Heart right ventricle (tissue), 16 donors: Measurements from ENCODE around the gene CTNND2. TPM values are rescaled to one million over a fixed set of nuclear protein-coding genes. Genes with fewer than 3 reads are reported as not detected.

ENCODE experiments used
- ATAC-seq, 8 donors: fragments of 200-7000 bp; cut with Tn5 transposase; one replicate each; pipeline ENCODE4 v1.9.1; 2020; ENCODE audit warnings: mild to moderate bottlenecking in 8 of 8, moderate library complexity in 8 of 8, moderate number of reproducible peaks in 1 of 8
- DNase-seq, 2 donors: peaks; one replicate each; pipeline ENCODE4 v3.0.0-alpha.2; 2020
- H3K27ac ChIP-seq, 10 donors: fragments of 200-600 bp; sonication (generic) in 2 of 10; one replicate each; pipeline versions ENCODE4 v1.5.0 to v1.8.0; 2020 to 2022; ENCODE audit warnings: mild to moderate bottlenecking in 3 of 10
- H3K27me3 ChIP-seq, 7 donors: fragments of 200-600 bp; one replicate each; pipeline ENCODE4 v1.8.0; 2021 to 2022; ENCODE audit warnings: mild to moderate bottlenecking in 2 of 7
- H3K36me3 ChIP-seq, 9 donors: fragments of 200-600 bp; sonication (generic) in 1 of 9; one replicate each; pipeline versions ENCODE4 v1.5.0 to v1.8.0; 2020 to 2022; ENCODE audit warnings: mild to moderate bottlenecking in 2 of 9
- H3K4me1 ChIP-seq, 9 donors: fragments of 200-600 bp; sonication (generic) in 1 of 9; one replicate each; pipeline versions ENCODE4 v1.5.0 to v1.8.0; 2020 to 2022; ENCODE audit warnings: mild to moderate bottlenecking in 4 of 9
- H3K4me3 ChIP-seq, 10 donors: fragments of 200-600 bp; sonication (generic) in 2 of 10; one replicate each; pipeline versions ENCODE4 v1.5.0 to v1.8.0; 2020 to 2022; ENCODE audit warnings: mild to moderate bottlenecking in 7 of 10, moderate library complexity in 2 of 10
- H3K9me3 ChIP-seq, 11 donors: fragments of 200-600 bp in 10 of 11; sonication (generic) in 2 of 11; one replicate each; pipeline versions ENCODE4 v1.5.0 to v1.8.0; 2013 to 2022; ENCODE audit warnings: mild to moderate bottlenecking in 2 of 11, control low read depth in 1 of 11, moderate library complexity in 1 of 11
- WGBS, 2 donors: extraction: QIAGEN DNeasy Blood & Tissue Kit; methylation state at CpG; one replicate each; pipeline ENCODE4 v1.1.7; 2013; ENCODE audit warnings: inconsistent platforms in 1 of 2; 5-methylcytosine and 5-hydroxymethylcytosine counted together
- intact Hi-C, 10 donors: fragments of 100-400 bp; cut with DNase I; formaldehyde crosslinking; loops; one replicate each; pipeline versions ENCODE4 v1.11.1 to v1.14.2; 2022
- polyA plus RNA-seq, 2 donors: library from polyadenylated mRNA; stranded (reverse); fragments of 200-250 nt; gene quantifications; one replicate each; pipeline ENCODE4 v1.2.3, GENCODE V29; 2013
- total RNA-seq, 10 donors: library from RNA; stranded (reverse); fragmentation: NEBNext Ultra II Directional in 3 of 10; extraction: Animal tissue kit (Norgen Biotek cat#: 25700) in 3 of 10; gene quantifications; one replicate each; pipeline versions ENCODE4 v1.2.1 to v1.2.4, GENCODE V29; 2021 to 2023
- TF ChIP-seq, protein P1 (sequence below), 9 donors: fragments of 200-600 bp; sonication (generic) in 2 of 9; IDR thresholded peaks; one replicate each; pipeline versions ENCODE4 v1.5.0 to v1.8.0; 2021 to 2022; ENCODE audit warnings: antibody characterized with exemption in 9 of 9, mild to moderate bottlenecking in 5 of 9, moderate library complexity in 1 of 9
- donor health status: Arrhythmogenic right ventricular cardiomyopathy.
- donor health status: ischemic (EF 13 %, LVEDD 7.1; RV severe dilation, severe dysfunction).
- donor health status: healthy with polysubstance abuse.
- donor health status: DM: no; HTN: yes; CAD: no.
- donor health status: DM: no; HTN: no; CAD: no.
- donor health status: ischemic (EF 25% LVEDD 6.9; RV normal size, moderate dysfunction).
- donor health status: ischemic (EF 25% LVEDD 5.7; RV mildly dilated, moderate dysfunction).
- donor health status: healthy.
- donor health status: DM: yes; HTN: yes; CAD: no.
- donor health status: Ischemic cardiomyopathy.
- donor health status: ischemic (EF 35%, LVEDD 5.7; RV mildly dilated, moderate dysfunction).
- donor health status: nonischemic (EF 11% LVEDD 7.7; RV severe dilation, severe dysfunction).
- donor health status: DM: yes; HTN: yes; CAD: no.
- donor health status: PGD.
- donor health status: ischemic (EF 29% LVEDD 5.4; RV normal size, mild dysfunction).
- donor health status: nonischemic (EF 23%, LVEDD 6.1; RV moderate dilation, normal function).

Gene CTNND2
- total and polyA plus RNA-seq, 12 donors, result 1.1 to 29.6 (median 9.9) TPM

DNA sequence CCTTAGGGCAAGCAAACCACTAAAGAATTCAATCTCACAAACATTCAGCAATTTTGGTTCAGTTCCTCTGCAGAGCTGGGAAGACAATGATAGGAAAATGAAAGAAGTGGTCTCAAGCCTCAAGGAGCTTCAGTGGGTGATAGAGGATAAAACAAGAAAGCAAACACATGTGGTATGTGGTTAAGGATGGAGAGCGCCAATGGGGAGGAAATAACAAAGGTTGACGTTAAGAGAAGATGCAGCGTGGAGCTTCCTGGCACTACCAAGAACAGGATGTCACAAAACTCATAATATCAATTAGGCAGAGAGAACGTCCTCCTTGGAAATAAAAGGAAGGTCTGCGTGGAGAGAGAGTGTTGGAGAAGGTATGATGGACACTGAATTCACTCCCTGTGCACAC is 731.8 kb downstream of the CTNND2 start:
- Histone ChIP-seq H3K27me3 (no peaks in the 10 kb centered on the region), H3K9me3 (no peaks in the 10 kb centered on the region), H3K27ac (no peak overlapping the region), H3K4me1 (peaks cover 0 to 8% (median 0%) of the 10 kb centered on the region in 9 donors), H3K36me3 (no peaks in the 10 kb centered on the region), H3K4me3 (no peak overlapping the region)
- intact Hi-C loops, result no loop called here
- no peak for DNase-seq
- 72 to 77% methylated on average over 5 of the region's 5 CpGs for WGBS, 2 donors
- TF ChIP-seq, protein P1, sequence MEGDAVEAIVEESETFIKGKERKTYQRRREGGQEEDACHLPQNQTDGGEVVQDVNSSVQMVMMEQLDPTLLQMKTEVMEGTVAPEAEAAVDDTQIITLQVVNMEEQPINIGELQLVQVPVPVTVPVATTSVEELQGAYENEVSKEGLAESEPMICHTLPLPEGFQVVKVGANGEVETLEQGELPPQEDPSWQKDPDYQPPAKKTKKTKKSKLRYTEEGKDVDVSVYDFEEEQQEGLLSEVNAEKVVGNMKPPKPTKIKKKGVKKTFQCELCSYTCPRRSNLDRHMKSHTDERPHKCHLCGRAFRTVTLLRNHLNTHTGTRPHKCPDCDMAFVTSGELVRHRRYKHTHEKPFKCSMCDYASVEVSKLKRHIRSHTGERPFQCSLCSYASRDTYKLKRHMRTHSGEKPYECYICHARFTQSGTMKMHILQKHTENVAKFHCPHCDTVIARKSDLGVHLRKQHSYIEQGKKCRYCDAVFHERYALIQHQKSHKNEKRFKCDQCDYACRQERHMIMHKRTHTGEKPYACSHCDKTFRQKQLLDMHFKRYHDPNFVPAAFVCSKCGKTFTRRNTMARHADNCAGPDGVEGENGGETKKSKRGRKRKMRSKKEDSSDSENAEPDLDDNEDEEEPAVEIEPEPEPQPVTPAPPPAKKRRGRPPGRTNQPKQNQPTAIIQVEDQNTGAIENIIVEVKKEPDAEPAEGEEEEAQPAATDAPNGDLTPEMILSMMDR (IDR thresholded peaks at IDR 0.05), result no peak
- ATAC-seq, result no peak

DNA sequence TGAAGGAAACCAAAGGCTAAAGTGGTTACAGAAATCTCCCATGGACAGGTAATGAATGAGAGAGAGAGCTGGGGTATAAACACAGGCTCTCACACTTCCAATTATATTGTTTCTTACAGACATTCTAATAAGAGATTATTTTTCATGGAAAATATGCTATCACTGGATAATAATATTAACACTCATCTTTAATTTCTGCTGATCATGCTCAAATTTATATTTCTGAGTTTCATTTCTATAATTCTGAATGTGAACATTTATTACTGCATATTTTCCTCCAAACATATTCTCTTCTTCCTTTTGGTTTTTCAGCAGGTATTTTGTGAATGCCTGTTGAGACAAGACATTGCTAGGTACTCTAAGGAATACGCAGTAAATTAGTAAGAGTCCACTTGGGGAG is 733.0 kb downstream of the CTNND2 start:
- DNase-seq, result no peak
- no peaks in the 10 kb centered on the region for H3K9me3 ChIP-seq
- H3K27ac ChIP-seq, result no peak overlapping the region
- H3K4me1 ChIP-seq, result peaks cover 0 to 8% (median 0%) of the 10 kb centered on the region in 9 donors
- intact Hi-C loops, result no loop called here
- no peaks in the 10 kb centered on the region for H3K27me3 ChIP-seq
- H3K36me3 ChIP-seq, result no peaks in the 10 kb centered on the region
- TF ChIP-seq, protein P1 (IDR thresholded peaks at IDR 0.05), result no peak
- ATAC-seq, result no peak
- 89 to 90% methylated on average over 1 of the region's 1 CpG for whole genome bisulfite sequencing, 2 donors
- H3K4me3 ChIP-seq, result no peak overlapping the region

DNA sequence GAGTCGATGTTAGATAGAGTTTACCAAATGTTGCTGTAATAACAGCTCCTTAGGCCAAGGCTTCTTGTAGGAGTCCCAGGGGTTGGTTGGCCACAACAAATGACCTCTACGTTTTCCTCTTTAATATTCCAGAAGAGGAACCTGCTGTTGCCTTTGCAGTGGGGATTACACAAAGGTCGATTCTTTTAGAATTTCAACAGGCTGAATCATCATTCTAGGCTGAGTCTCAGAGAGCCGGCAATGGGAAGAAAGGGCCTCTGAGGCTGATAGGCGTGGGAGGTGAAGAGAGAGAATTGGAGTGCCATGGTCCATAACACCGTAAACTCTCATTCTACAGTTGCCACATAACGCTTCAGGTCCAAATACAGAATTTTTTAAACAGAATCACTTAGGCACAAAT is 737.3 kb downstream of the CTNND2 start:
- ATAC-seq (no peak), DNase-seq (no peak)
- TF ChIP-seq, protein P1 (IDR thresholded peaks at IDR 0.05), result no peak
- Histone ChIP-seq H3K27me3 (no peaks in the 10 kb centered on the region), H3K4me3 (no peak overlapping the region), H3K9me3 (no peaks in the 10 kb centered on the region), H3K27ac (no peak overlapping the region), H3K4me1 (peaks cover 0 to 8% (median 0%) of the 10 kb centered on the region in 9 donors), H3K36me3 (no peaks in the 10 kb centered on the region)
- intact Hi-C loops, result no loop called here
- 71 to 81% methylated on average over 7 of the region's 7 CpGs for WGBS, 2 donors

DNA sequence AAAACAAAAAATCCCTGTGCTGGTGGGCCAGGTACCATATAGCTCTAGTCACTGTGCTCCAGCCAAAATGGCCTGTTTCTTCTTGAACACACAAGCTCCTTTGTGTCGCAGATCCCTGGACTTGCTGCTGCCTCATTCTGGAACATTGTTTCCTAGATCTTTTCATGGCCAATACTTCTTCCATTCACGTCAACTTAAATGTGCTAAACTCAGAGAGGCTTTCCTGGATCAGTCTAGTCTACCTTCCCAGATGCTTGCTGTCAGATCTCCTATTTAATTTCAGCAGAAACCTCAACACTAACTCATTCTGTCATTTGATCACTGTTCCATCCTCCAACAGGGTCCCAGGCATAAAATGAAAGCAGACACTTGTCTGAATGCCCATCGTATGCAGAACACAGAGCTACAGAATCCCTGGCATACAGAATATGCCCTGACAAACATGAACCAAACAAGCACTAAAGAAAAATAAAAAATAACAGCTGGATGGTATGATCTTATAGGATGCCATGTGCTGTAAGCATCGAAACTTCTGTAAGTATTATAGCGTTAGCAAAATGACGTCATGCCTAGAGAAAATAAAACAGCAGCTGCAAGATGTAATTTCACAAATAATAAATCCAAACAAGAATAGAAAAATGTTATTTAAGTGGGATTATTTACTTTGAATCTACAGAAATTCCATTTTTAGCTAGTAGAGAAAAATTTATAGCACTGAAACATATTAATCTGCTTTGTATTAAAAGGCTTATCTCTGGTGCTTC is 739.5 kb downstream of the CTNND2 start:
- H3K36me3 ChIP-seq, result no peaks in the 10 kb centered on the region
- no peak overlapping the region for H3K4me3 ChIP-seq
- peaks cover 0 to 8% (median 0%) of the 10 kb centered on the region in 9 donors for H3K4me1 ChIP-seq
- TF ChIP-seq, protein P1 (IDR thresholded peaks at IDR 0.05), result no peak
- ATAC-seq (no peak), DNase-seq (no peak)
- intact Hi-C loops, result no loop called here
- H3K9me3 ChIP-seq, result no peaks in the 10 kb centered on the region
- 81 to 86% methylated on average over 6 of the region's 6 CpGs for WGBS, 2 donors
- no peak overlapping the region for H3K27ac ChIP-seq
- H3K27me3 ChIP-seq, result peaks cover 0 to 3% (median 0%) of the 10 kb centered on the region in 7 donors
